HG02870 (cell line): ENCODE results near the gene RC3H2.

Experiments
- ATAC-seq: cut with Tn5 transposase; IDR thresholded peaks from one replicate; pipeline ENCODE4 v1.9.1; 2021; ENCODE audit warnings: mild to moderate bottlenecking, moderate library complexity; ENCODE audit not compliant: unreplicated experiment

The RC3H2 gene

DNA sequence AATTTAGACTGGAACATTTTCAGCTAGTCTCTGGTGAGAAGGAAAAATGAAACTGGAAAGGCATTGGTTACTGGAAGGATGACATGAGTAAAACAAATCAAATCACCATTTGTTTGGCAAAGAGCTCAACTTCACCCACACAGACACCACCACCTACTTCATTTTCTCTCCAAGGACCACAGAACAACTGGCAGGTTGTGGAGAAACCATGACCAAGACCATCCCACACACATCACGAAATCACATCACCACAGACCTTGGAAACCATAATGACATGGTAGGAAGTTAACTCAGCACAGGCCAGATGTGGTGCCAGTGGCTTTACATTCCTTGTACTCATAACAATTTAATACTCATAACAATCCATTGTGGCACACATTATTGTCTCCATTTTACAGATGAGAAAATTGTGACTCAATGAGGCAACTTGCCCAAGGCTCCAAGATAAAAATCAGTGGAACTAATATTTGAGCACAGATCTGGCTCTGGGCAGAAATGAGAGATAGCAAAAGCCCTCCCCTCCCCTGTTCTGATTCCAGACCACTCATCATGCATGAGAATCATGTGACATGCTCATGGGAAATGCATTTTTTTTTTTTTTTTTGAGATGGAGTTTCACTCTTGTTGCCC lies 97.8 kb downstream of the RC3H2 start:
- ATAC-seq, result no peak

GRCh38 chr9:122806661-122807060 lies 98.5 kb downstream of the RC3H2 start:
- ATAC-seq, result no peak

DNA sequence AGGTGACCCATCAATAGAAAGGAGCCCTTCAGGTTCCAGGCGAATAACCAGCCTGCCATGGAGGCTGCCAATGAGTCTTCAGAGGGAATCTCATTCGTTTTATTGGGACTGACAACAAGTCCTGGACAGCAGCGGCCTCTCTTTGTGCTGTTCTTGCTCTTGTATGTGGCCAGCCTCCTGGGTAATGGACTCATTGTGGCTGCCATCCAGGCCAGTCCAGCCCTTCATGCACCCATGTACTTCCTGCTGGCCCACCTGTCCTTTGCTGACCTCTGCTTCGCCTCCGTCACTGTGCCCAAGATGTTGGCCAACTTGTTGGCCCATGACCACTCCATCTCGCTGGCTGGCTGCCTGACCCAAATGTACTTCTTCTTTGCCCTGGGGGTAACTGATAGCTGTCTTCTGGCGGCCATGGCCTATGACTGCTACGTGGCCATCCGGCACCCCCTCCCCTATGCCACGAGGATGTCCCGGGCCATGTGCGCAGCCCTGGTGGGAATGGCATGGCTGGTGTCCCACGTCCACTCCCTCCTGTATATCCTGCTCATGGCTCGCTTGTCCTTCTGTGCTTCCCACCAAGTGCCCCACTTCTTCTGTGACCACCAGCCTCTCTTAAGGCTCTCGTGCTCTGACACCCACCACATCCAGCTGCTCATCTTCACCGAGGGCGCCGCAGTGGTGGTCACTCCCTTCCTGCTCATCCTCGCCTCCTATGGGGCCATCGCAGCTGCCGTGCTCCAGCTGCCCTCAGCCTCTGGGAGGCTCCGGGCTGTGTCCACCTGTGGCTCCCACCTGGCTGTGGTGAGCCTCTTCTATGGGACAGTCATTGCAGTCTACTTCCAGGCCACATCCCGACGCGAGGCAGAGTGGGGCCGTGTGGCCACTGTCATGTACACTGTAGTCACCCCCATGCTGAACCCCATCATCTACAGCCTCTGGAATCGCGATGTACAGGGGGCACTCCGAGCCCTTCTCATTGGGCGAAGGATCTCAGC lies 104.8 kb downstream of the RC3H2 start, which contains the start of gene OR1K1:
TSS of gene OR1K1 (plus strand) at position 58 of the 995 bp plus-strand sequence. CDS start at position 58, 0 bp downstream.
- no peak for ATAC-seq

GRCh38 chr9:122797316-122798063 lies 107.7 kb downstream of the RC3H2 start:
- ATAC-seq, result no peak
